Measurements from ENCODE around the gene SEZ6L. TPM values are rescaled to one million over a fixed set of nuclear protein-coding genes. Genes with fewer than 3 reads are reported as not detected.

Gene SEZ6L
- total RNA-seq, 1 experiment from 2014 or later, result 0.83 TPM

DNA sequence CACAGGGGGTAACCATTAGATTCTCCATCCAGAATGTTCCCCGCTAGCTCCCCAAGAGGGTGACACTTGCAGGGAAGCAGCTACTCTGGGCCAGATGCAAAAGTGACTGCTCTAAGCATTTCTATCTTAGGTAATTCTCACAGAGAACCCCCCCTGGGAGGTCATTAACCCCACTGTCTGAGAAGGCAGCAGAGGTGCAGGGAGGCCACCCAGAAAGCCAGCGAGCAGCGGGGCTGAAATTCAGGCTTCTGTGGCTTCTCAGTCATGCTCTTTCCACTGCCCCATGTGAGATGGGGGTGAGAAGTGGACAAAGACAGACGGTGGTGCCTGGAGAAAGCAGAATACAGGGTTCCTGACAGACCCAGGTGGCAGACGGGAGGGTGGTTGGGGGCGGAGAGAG lies 145.4 kb downstream of the SEZ6L start:
- no peak overlapping the region for H3K4me3 ChIP-seq (ENCODE audit: insufficient read depth, low read depth, low read length)
- no peaks in the 10 kb centered on the region for H3K36me3 ChIP-seq (replicated peaks; ENCODE audit: control insufficient read depth, insufficient read depth, low read length)
- no peaks in the 10 kb centered on the region for H3K27me3 ChIP-seq (ENCODE audit: control insufficient read depth, insufficient read depth, low read length)
- DNase-seq, result no peak

DNA sequence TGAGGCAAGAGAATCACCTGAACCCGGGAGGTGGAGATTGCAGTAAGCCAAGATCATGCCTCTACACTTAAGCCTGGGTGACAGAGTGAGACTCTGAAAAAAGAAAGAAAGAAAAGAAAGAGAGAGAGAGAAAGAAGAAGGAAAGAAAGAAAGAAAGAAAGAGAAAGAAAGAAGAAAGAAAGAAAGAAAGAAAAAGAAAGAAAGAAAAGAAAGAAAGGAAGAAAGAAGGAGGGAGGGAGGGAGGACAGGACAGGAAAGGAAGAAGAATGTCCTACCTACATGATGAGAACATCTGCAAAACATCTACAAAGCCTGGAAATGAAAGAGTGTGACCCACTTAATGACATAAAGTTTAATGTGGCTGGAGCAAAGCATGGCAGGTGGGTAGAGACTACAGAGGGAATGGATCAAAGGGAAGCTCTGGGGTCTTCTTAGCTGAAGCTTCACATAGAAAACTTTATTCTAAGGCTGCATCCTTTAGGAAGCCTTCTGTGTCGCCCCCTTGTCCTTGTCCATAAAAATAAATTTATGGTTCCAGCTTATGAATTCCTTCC lies 147.5 kb downstream of the SEZ6L start:
- Histone ChIP-seq H3K4me3 (ENCODE audit: insufficient read depth, low read depth, low read length) (no peak overlapping the region), H3K27me3 (ENCODE audit: control insufficient read depth, insufficient read depth, low read length) (no peaks in the 10 kb centered on the region), H3K36me3 (replicated peaks; ENCODE audit: control insufficient read depth, insufficient read depth, low read length) (no peaks in the 10 kb centered on the region)
- DNase-seq, result no peak

DNA sequence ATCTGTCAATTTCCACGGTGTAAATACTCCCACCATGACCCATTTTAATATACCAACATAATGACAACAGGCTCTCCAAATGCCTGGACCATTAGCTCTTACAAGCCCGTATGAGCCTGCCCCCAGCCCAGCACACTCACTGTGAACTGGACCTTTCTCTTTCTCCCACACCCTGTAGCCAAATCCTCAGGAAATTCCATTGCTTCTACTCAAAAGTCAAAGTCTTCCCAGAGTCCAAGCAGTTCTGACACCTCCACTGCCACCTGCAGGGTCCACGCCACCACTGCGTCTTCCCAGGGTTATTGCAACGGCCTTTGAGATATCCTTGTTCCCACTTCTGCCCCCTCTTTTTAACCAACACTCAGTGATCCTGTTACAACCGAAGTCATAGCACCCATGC lies 149.7 kb downstream of the SEZ6L start:
- H3K27me3 ChIP-seq (ENCODE audit: control insufficient read depth, insufficient read depth, low read length), result no peaks in the 10 kb centered on the region
- no peaks in the 10 kb centered on the region for H3K36me3 ChIP-seq (replicated peaks; ENCODE audit: control insufficient read depth, insufficient read depth, low read length)
- no peak overlapping the region for H3K4me3 ChIP-seq (ENCODE audit: insufficient read depth, low read depth, low read length)
- peak; percentile 43 for DNase-seq

DNA sequence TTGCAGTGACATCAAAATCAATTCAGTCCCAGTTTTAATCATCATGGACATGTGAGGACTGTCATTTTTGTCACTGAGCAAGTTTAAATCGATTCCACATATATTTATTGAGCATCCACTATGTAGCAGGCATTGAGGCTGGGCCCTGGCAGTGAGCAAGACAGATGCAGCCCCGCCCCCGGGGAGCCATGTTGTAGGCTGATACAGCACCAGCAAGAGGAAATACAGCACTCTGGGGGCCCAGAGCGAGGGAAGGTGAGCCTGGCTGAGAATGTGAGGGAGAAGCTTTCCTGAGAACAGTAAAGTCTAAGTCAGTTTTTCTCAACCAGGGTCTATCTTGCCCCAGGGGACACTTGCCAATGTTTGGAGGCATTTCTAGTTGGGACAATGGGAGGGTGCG lies 151.2 kb downstream of the SEZ6L start:
- no peak for DNase-seq
- Histone ChIP-seq H3K27me3 (ENCODE audit: control insufficient read depth, insufficient read depth, low read length) (no peaks in the 10 kb centered on the region), H3K4me3 (ENCODE audit: insufficient read depth, low read depth, low read length) (no peak overlapping the region), H3K36me3 (replicated peaks; ENCODE audit: control insufficient read depth, insufficient read depth, low read length) (no peaks in the 10 kb centered on the region)

DNA sequence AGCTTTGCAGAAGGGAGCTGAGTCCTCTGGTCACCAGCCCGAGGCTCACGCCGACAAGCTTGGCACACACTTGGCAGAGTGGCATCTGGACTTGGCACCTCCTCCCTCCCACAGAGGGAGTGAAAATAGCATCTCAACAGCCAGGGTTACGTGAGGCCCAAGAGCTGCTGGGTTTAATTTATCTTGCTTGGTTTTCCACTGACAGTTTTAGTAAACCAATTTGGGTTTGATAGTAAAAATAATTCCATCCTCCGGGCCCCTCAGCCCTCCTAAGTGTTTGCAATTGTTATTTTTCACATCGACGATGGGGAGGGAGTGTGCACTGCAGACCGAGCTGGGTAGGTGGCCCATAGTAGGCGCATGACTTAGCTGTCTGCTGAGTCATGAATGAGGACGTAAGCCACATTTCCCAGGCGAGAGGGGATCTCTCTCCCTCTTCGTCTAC lies 152.2 kb downstream of the SEZ6L start:
- no peak for DNase-seq
- Histone ChIP-seq H3K4me3 (ENCODE audit: insufficient read depth, low read depth, low read length) (no peak overlapping the region), H3K36me3 (replicated peaks; ENCODE audit: control insufficient read depth, insufficient read depth, low read length) (no peaks in the 10 kb centered on the region), H3K27me3 (ENCODE audit: control insufficient read depth, insufficient read depth, low read length) (no peaks in the 10 kb centered on the region)

DNA sequence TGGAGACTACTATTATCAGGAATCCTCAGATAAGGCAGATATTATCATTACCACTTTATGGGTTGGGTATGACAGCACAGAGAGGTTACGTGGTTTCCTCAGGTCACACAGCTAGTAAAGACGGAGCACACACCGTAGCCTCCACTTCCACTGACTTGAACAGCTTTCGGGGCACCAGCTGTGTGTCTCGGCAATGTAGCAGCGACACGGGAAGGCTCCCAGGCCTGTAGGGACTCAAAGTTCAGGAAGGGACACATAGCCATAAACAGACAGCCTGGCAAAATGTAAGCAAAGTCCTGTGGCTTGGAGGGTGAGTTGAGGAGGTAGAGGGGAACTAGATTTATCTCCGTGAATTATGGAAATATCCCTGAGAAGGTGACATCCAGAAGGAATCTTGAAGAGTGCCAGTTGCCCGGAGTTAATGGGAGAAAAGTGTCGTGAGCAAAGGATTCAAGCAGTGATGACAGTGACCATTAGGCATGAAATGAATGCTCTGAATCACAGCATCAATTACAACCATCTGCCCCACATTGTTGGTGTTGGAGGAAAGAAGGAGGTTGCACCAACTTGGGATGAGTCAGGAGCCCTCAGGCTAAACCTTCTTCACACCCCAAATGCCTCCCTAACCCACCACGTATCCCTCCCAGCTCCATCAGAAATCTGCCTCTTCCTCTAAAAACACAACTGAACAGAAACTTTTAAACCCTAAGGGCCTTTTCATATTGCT lies 153.1 kb downstream of the SEZ6L start:
- Histone ChIP-seq H3K36me3 (replicated peaks; ENCODE audit: control insufficient read depth, insufficient read depth, low read length) (no peaks in the 10 kb centered on the region), H3K4me3 (ENCODE audit: insufficient read depth, low read depth, low read length) (no peak overlapping the region), H3K27me3 (ENCODE audit: control insufficient read depth, insufficient read depth, low read length) (no peaks in the 10 kb centered on the region)
- no peak for DNase-seq

DNA sequence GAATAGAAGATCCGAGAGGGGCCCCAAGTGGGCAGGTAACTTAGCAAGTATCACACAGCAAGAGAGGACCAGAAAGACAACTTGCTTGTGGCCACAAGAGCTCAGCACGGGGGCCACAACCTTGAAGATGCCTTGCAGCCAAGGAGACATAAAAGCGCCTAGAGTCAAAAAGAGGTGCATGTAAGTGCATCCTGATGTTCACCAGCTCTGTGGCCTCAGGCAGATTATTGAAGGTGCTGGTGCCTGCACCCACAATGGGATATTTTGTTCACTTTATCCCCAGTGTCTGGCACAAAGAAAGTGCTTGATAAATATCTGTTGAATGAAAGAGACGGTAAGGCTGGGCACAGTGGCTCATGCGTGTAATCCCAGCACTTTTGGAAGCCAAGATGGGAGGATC lies 153.8 kb downstream of the SEZ6L start:
- no peak overlapping the region for H3K4me3 ChIP-seq (ENCODE audit: insufficient read depth, low read depth, low read length)
- H3K36me3 ChIP-seq (replicated peaks; ENCODE audit: control insufficient read depth, insufficient read depth, low read length), result no peaks in the 10 kb centered on the region
- DNase-seq, result no peak
- no peaks in the 10 kb centered on the region for H3K27me3 ChIP-seq (ENCODE audit: control insufficient read depth, insufficient read depth, low read length)

DNA sequence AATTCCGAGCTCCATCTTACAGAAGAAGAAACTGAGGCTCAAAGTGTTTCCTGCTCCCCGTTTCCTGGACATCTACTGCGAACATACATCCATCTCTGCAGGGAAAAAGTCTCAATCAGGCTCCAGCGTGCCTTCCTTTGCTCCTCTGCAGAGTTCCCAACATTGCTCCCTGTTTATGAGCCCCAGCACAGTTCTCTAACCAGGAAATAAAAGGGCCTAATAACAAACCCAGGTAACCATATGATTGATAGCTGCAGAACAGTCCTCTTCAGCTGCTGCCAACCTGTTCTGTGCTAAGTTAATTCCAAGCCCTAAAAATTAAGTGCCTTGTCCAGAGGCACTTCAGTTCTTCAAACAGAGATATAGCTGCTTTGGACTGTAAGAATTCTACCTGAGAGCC lies 154.9 kb downstream of the SEZ6L start:
- no peaks in the 10 kb centered on the region for H3K27me3 ChIP-seq (ENCODE audit: control insufficient read depth, insufficient read depth, low read length)
- DNase-seq, result no peak
- no peak overlapping the region for H3K4me3 ChIP-seq (ENCODE audit: insufficient read depth, low read depth, low read length)
- H3K36me3 ChIP-seq (replicated peaks; ENCODE audit: control insufficient read depth, insufficient read depth, low read length), result no peaks in the 10 kb centered on the region

DNA sequence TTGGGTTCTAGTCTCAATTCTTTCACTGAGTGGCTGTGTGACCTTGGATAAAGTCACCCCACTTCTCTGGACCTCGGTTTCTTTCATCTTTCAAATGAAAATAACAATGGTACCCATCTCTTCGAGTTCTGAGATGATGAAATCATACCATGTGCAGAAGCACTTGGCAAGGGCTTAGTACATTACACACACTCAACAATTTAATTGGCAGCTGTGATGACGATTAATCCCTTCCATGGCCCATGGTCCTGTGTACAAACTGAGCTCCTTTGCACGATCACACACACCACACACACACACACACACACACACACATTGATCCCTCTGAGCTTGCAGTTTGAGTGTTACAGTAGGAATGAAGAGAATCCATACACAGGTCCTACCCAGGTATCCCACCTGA lies 156.4 kb downstream of the SEZ6L start:
- DNase-seq, result no peak
- Histone ChIP-seq H3K36me3 (replicated peaks; ENCODE audit: control insufficient read depth, insufficient read depth, low read length) (no peaks in the 10 kb centered on the region), H3K27me3 (ENCODE audit: control insufficient read depth, insufficient read depth, low read length) (no peaks in the 10 kb centered on the region)

DNA sequence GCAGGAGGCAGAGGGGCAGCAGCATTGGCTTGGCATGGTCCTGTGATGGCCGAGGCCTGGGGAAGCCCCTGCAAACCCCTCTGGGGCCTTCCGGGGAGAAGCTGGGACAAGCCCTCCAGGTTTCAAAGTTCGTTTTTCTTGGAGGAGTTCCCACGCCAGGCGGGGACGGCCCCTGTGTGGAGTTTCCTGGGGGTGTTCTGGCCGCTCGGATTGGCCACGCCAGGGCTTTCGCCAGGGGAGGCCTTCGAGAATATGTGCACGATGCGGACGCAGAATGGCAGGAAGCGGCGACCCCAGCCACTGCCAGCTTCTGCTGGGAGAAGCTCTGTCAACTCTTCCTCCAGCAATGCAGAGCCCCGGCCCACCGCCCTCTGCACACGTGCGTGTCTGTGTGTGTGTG lies 157.5 kb downstream of the SEZ6L start:
- DNase-seq, result peak; percentile 37
- no peaks in the 10 kb centered on the region for H3K27me3 ChIP-seq (ENCODE audit: control insufficient read depth, insufficient read depth, low read length)
- H3K4me3 ChIP-seq (ENCODE audit: insufficient read depth, low read depth, low read length), result no peak overlapping the region
- no peaks in the 10 kb centered on the region for H3K36me3 ChIP-seq (replicated peaks; ENCODE audit: control insufficient read depth, insufficient read depth, low read length)

More for the DNA sequence above, 156.4 kb downstream of the SEZ6L start:
- no peak overlapping the region for H3K4me3 ChIP-seq (ENCODE audit: insufficient read depth, low read depth, low read length)

DNA sequence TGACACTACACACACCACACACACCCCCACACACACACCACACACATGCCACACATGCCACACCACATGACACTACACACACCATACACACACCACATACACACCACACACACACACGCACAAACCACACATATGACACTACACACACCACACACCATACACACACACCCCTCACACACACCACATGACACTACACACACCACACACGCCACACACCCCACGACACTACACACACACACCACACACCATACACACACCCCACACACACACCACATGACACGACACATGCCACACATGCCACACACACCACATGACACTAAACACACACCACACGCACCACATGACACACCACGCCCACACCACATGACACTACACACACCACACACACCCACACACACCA lies 158.0 kb downstream of the SEZ6L start:
- Histone ChIP-seq H3K4me3 (ENCODE audit: insufficient read depth, low read depth, low read length) (no peak overlapping the region), H3K36me3 (replicated peaks; ENCODE audit: control insufficient read depth, insufficient read depth, low read length) (no peaks in the 10 kb centered on the region), H3K27me3 (ENCODE audit: control insufficient read depth, insufficient read depth, low read length) (no peaks in the 10 kb centered on the region)
- DNase-seq, result no peak

DNA sequence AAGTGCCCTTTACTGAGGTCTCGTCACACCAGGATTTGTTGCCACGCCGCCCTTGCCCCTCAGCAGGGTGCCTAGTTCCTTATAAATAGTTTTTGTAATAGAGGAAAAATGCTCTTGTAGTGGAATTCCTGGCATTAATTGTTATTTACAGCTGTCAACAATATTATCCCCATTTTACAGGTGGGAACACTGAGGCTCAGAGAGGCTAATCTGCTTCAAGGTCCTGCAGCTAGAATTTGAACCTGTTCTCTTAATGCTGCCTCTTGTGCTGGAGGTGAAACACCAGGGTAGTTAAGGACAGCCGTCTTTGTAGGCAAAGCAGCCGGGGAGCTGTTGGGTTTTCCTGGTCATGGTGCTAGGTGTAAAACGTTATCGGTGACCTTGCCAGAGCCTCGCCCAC lies 159.0 kb downstream of the SEZ6L start:
- DNase-seq, result no peak
- Histone ChIP-seq H3K36me3 (replicated peaks; ENCODE audit: control insufficient read depth, insufficient read depth, low read length) (no peaks in the 10 kb centered on the region), H3K27me3 (ENCODE audit: control insufficient read depth, insufficient read depth, low read length) (no peaks in the 10 kb centered on the region), H3K4me3 (ENCODE audit: insufficient read depth, low read depth, low read length) (no peak overlapping the region)

DNA sequence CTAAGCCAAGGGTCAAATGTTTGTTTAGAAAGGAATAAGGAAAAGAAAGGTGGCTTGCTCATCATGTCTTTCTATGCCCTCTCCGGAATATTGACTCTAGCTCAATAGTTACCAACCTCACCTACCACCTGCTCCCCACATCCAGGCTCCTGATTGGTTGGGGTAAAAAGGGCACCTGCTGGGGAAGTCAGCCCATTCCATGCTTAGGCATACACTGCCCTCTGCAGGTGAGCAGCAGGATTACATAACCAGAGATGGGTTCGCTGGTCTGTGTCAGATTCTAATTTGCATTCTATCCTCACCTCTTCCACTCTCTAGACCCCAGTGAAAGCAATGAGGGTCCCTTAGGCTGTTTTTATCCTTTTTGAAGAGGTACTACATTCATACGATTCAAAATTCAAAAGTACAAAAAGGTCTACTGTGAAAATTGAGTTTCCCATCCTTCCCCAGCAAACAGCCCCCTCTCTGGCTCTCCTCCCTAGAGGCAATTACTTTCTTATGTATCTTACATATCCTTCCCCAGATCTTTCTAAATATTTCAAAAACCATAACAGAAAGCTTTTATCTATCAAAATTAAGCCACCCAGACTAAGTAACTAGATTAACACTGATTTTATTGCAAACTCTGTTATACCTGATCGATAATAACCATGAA lies 161.8 kb downstream of the SEZ6L start:
- Histone ChIP-seq H3K36me3 (replicated peaks; ENCODE audit: control insufficient read depth, insufficient read depth, low read length) (no peaks in the 10 kb centered on the region), H3K27me3 (ENCODE audit: control insufficient read depth, insufficient read depth, low read length) (peaks cover 2% of the 10 kb centered on the region), H3K4me3 (ENCODE audit: insufficient read depth, low read depth, low read length) (no peak overlapping the region)
- peak; percentile 89 for DNase-seq

DNA sequence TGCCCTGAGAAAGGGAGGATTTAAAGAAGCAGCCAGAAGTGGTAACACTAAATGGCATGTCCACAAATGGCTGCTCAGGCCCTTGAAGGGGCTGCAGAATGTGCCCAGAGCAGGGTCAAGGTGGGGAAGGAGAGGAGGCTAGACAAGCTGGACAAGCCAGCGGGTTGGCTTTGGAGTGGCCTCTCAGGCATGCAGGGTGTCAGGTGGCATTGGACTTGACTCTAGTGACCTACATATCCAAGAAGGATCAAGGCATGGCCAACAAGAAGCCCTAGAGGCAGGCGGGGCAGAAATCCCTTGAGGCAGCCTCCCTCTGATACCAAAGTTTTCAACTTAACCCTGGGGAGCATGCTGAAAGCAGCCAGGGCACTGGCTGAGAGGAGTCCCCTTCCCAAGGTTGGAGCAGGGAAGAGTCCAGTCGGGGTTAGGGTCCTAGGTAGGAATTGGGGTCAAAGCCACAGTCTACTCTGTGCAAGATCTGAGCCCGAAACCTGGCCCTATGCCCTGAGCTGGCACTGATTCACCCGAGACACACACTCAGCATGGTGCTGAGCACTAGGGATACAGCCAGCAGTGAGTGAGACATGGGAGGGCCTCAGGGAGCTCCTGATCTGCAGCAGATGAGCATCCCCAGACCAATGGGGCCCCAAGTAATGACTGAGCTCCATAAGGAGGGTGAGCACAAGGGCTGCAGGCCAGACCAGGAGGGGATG lies 164.0 kb downstream of the SEZ6L start:
- no peak for DNase-seq
- Histone ChIP-seq H3K4me3 (ENCODE audit: insufficient read depth, low read depth, low read length) (no peak overlapping the region), H3K27me3 (ENCODE audit: control insufficient read depth, insufficient read depth, low read length) (peaks cover 2% of the 10 kb centered on the region), H3K36me3 (replicated peaks; ENCODE audit: control insufficient read depth, insufficient read depth, low read length) (no peaks in the 10 kb centered on the region)

DNA sequence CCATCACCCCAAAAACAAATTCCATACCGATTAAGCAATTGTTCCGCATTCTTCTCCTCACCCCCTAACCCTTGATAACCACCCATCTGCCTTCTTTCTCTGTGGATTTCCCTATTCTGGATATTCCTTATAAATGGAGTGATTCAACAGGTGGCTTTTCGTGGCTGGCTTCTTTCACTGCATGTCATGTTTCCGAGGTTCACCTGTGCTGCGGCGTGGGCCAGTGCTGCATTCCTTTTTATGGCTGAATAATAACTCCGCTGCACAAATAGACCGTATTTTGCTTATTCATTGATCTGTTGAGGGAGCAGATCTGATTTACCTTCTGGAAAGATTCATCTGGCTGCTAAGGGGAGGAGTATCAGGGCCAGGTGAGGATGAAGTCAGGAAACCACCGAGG lies 165.0 kb downstream of the SEZ6L start:
- H3K27me3 ChIP-seq (ENCODE audit: control insufficient read depth, insufficient read depth, low read length), result peaks cover 2% of the 10 kb centered on the region
- no peaks in the 10 kb centered on the region for H3K36me3 ChIP-seq (replicated peaks; ENCODE audit: control insufficient read depth, insufficient read depth, low read length)
- no peak overlapping the region for H3K4me3 ChIP-seq (ENCODE audit: insufficient read depth, low read depth, low read length)
- DNase-seq, result no peak

Data from H7 (cell line).